GM19239 (cell line): ENCODE measurements around the gene GTF3C1.
"Not testable (repeated sequence)": the region's sequence is repeated elsewhere in the genome, so short reads cannot be mapped to it uniquely, and the experiment has no call there.

Source experiments
- DNase-seq: peaks from one replicate; pipeline ENCODE4 v3.0.0; 2011; ENCODE audit warnings: low spot score; ENCODE audit not compliant: insufficient read length
- FAIRE-seq: peaks from 2 replicates; lab custom pipeline; 2011; peaks lifted over from hg19 to GRCh38; lab: Jason Lieb, UNC

GTF3C1 gene

DNA sequence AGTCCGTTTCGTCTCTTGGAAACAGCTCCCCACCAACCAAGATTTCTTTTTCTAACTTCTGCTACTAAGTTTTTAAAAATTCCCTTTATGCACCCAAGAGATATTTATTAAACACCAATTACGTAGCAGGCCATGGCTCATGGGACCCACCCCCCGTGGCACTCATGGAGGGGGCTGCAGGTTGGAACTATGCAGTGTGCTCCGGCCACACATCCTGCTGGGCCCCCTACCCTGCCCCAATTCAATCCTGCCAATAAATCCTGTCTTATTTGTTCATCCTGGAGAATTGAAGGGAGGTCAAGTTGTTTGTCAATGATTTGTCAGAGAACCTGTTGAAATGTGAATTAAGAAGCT lies 99.5 kb downstream of the GTF3C1 start:
- peak; percentile 77 for FAIRE-seq
- DNase-seq = no peak

DNA sequence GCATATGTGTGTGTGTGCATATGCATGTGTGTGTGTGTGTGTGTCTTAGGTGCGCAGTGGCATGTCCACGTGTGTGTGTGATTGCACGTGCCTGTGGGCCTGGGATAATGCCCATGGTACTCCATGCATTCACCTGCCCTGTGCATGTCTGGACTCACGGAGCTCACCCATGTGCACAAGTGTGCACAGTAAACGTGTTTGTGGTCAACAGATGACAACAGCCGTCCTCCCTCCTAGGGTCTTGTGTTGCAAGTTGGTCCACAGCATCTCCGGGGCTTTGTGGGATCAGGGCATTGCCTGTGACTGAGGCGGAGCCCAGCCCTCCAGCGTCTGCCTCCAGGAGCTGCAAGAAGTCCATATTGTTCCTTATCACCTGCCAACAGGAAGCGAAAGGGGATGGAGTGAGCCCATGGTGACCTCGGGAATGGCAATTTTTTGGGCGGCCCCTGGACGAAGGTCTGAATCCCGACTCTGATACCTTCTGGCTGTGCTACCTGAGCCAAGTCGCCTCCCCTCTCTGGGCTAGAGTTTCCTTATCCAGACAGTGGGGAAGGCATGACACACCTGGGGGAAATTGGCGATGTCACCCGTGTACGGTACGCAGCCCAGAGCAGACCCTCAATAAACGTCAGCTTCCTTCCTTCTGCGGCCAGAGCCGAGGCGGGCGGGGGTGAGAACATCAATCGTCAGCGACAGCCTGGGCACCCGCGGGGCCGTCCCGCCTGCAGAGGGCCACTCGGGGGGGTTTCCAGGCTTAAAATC lies 100.1 kb downstream of the GTF3C1 start:
- peak; percentile 48 for DNase-seq
- peak; percentile 79 for FAIRE-seq

DNA sequence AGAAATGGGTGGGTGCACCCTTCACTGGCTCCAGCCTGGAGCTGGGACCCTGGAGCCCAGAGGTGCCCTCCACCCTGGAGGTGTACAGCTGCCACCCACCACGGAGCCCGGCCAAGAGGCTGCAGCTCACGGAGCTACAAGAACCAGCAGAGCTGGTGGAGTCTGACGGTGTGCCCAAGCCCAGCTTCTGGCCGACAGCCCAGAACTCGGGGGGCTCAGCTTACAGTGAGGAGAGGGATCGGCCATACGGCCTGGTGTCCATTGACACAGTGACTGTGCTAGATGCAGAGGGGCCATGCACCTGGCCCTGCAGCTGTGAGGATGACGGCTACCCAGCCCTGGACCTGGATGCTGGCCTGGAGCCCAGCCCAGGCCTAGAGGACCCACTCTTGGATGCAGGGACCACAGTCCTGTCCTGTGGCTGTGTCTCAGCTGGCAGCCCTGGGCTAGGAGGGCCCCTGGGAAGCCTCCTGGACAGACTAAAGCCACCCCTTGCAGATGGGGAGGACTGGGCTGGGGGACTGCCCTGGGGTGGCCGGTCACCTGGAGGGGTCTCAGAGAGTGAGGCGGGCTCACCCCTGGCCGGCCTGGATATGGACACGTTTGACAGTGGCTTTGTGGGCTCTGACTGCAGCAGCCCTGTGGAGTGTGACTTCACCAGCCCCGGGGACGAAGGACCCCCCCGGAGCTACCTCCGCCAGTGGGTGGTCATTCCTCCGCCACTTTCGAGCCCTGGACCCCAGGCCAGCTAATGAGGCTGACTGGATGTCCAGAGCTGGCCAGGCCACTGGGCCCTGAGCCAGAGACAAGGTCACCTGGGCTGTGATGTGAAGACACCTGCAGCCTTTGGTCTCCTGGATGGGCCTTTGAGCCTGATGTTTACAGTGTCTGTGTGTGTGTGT lies 100.9 kb downstream of the GTF3C1 start:
- no peak for FAIRE-seq
- DNase-seq = no peak

DNA sequence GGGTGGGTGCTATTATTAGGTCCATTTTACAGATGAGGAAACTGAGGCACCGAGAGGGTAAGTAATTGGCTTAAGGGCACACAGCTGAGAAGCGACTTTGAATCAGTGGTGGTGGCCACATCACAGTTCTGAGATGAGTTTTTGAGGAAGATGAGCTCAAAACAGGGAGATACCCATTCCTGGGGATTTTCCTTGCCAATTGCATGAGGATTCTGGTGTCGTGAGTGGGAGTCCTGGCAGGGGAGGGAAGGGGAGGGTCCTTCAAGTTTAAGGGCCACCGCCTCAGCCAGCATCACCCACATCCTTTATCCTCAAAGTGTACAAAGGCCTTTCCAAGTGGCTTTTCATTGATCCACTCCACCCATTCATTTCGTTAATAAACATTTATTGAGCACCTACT lies 102.4 kb downstream of the GTF3C1 start:
- DNase-seq = no peak
- FAIRE-seq = no peak

DNA sequence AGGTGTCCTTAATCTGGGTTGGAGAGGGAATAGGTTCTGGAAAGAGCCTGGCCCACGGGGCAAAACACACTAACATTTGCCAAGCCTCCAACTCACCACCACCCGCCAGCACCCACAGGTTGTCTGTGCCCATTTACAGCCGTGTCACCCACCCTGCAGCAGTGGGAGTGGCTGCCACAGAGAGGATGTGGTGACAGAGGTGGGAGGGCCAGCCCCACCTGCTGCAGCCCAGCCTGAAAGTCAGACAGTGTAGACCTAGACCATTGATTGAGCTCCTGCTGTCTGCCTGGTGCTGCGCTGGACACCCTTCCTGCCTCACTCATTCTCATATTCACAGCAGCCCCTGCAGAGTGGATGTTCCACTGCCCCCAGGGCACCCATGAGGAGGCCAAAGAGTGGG lies 103.0 kb downstream of the GTF3C1 start:
- DNase-seq (no peak), FAIRE-seq (peak; percentile 44)

DNA sequence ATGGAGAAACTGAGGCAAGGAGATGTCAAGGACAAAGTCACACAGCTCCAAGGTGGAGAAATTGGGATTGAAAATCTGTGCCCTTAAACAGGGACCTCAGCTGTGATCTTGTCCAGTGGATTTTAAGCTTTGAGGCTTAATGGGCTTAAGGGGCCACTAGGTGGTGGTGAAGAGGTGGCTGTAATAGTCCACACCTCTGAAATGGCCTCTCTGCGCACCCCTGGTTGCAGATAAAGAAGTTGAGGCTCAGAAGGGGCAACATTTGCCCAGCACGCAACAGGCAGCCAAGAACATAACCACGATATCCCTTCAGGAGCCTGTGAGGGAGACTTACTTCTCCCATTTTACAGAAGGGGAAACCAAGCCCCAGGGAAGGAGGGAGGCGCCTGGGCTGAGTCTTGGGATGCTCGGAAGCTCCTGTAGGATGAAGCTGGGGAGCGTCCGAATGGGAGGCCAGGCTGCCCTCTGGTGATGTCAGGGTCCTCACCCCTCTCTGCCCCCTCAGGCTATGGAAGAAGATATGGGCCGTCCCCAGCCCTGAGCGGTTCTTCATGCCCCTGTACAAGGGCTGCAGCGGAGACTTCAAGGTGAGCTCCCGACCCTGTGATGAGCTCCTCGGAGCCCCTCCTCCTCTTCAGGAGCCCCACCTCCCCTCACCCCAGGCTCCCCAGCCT lies 104.1 kb downstream of the GTF3C1 start:
- DNase-seq (no peak), FAIRE-seq (no peak)

DNA sequence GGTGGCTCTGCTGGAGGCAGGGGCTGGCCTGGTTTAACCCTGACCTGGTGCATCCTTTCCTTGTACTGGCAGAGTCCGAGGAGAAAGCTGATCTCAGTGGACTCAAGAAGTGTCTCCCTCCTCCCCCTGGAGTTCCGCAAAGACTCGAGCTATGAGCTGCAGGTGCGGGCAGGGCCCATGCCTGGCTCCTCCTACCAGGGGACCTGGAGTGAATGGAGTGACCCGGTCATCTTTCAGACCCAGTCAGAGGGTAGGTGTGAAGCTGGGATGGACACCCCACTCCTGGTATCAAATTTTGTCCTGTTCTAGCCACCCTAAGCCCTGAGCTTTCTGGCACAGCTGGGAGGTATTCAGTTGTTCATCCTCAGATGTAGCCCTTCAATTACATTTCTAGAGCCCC lies 105.2 kb downstream of the GTF3C1 start:
- FAIRE-seq (no peak), DNase-seq (no peak)

DNA sequence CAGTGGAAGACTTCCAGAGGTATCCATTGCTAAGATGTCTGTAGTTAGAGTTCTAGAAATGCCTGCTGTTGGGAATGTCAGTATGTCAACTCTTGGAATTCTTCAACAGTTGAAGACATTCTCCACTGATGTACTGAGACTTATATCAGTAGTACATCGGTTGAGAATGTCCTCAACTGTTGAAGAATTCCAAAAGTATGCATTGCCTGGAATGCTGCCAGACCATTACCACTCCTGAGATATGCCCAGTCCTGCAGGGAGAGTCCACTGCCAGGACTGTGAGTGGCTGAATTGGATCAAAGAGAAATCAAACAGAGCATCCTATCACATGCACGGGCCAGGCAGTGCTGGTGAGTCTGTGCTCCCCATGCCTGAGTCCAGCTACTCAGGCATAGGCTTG lies 105.7 kb downstream of the GTF3C1 start:
- DNase-seq (no peak), FAIRE-seq (no peak)

DNA sequence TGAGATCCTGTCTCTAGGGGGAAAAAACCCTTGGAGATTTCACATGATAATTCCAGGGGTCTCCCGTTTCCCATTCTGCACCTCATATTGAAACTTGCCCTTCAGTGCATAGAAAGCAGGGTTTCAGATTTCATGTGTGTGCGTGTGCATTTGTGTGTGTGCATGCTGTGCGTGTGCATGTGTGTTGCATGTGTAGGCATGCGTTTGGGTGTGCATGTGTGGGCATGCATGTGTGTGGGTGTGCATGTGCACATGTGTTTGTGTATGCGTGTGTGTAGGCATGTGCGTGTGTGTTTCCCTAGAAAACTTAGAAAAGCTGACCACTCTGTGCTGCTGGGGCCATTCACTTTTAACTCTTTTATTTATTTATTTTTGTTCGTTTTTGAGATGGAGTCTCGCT lies 107.7 kb downstream of the GTF3C1 start:
- no peak for FAIRE-seq

DNA sequence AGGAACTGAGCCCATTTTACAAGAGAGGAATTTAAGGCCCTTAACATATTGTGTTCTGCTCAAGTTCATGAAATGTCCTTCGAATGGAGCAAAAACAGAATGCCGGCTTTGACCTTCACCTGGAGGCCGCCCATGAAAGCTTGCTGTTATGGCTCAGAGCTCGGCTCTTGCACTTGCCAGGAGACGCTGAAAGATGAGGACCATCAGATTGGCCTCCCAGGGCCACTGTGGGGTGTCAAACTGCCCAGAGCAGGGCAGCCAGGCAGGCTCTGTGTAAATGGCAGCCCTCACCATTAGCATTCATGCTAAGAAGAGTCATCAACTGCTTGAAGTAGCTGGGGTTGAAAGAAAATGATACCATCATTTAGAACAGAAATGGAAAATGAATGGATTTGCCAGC lies 108.4 kb downstream of the GTF3C1 start:
- DNase-seq = no peak
- FAIRE-seq = no peak

More for the DNA sequence above, 107.7 kb downstream of the GTF3C1 start:
- DNase-seq = no peak

DNA sequence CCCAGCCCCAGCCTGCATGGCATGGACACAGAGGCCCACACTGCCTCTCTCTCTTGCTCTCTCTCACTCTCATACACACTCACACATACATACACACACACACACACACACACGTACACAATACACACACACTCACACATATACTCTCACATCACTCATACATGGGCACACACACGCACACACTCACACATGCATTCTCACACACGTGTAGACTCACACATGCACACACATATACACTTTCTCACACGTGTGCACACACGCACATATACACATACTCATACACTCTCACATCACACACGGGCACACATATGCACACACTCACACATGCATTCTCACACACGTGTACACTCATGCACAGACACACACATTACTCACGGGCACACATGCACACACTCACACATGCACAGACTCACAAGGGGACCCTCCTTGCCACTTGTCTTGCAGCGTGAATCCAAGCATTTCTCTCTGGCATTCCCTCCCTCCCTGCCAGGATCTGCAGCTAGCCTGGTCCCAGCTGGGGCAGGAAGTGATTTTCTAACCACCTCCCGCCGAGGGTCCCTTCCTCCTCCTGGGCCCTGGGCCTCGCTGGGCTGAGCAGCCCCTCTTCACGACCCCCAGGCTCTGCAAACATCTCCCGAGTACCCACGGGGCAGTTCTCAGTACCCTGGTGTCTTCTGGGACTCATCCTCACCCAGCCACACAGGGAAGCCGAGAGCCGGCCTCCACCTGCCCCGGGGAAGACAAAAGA lies 110.3 kb downstream of the GTF3C1 start:
- DNase-seq = no peak

DNA sequence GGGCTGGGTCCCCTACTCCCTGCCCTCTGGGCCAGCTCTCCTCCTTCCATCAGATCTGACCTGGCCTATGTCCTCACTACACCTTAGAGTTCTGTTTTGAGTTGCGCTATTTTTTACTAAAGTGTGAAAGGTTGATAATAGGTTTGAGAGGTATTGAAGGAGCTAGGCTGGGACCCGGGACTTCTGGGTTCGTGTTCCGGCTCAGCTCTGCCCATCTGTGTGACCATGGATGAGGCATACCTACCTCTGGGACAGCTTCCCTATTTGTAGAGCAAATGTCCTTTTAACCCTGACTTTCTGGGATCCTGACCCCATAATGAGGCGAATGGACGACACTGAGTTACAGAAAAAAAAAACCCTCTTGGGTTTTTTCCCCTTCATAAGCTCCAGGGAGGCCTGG lies 111.8 kb downstream of the GTF3C1 start:
- no peak for FAIRE-seq
- DNase-seq = no peak

More for the DNA sequence above, 110.3 kb downstream of the GTF3C1 start:
- no peak for FAIRE-seq

DNA sequence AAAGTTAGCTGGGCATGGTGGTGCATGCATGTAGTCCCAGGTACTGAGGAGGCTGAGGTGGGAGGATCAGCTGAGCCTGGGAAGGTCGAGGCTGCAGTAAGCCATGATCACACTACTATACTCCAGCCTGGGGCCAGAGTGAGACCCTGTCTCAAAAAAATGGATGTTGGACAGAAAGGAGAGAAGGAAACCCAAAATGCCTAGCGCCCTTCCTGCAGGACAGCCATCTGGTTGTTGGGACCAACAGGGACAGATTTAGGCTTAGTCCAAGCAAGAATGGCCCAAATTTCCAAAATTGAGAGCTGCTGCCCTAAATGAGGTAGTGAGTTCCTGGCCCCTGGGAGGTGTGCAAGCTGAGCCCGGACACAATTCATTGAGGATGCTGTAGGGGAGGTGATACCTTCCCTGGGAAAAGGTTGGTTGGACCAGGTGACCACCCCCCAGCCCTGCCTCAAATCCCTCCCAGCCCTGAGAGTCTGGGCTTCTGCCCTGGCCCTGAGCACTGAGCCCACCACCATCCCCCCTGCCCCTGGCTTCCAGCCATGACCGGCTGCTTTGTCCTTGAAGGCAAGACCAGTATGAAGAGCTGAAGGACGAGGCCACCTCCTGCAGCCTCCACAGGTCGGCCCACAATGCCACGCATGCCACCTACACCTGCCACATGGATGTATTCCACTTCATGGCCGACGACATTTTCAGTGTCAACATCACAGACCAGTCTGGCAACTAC lies 112.6 kb downstream of the GTF3C1 start:
- no peak for FAIRE-seq
- no peak for DNase-seq

DNA sequence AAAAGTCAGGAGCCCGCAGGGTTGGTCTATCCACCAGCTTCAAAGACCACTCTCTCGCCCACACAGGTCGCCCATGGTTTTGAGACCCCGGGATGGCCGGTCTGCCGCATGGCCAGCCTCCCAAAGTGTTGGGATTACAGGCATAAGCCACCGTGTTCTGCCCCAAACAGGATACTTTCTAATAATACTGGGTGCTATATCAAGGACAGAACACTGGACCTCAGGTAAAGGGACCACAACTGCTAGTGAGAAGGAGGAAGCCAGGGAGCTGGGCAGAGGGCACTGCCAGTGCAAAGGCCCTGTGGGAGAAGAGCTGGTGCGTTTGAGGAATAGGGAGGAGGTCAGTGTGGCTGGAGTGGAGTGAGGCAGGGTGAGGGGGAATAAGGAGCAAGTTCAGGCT lies 113.6 kb downstream of the GTF3C1 start:
- FAIRE-seq (no peak), DNase-seq (no peak)

DNA sequence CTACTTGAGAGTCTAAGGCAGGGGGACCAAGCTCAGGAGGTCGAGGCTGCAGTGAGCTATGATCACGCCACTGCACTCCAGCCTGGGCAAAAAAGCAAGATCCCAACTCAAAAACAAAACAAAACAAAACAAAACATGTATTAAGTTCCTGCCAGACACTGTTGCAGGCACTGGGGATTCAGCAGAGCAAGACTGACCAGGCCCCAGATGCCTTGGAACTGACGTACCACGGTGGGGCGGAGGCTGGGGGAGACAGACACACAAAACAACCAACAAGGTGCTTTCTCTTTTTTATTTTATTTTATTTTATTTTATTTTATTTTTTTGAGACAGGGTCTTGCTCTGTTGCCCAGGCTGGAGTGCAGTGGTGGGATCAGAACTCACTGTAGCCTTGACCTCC lies 114.6 kb downstream of the GTF3C1 start:
- not testable (repeated sequence) for DNase-seq, FAIRE-seq

DNA sequence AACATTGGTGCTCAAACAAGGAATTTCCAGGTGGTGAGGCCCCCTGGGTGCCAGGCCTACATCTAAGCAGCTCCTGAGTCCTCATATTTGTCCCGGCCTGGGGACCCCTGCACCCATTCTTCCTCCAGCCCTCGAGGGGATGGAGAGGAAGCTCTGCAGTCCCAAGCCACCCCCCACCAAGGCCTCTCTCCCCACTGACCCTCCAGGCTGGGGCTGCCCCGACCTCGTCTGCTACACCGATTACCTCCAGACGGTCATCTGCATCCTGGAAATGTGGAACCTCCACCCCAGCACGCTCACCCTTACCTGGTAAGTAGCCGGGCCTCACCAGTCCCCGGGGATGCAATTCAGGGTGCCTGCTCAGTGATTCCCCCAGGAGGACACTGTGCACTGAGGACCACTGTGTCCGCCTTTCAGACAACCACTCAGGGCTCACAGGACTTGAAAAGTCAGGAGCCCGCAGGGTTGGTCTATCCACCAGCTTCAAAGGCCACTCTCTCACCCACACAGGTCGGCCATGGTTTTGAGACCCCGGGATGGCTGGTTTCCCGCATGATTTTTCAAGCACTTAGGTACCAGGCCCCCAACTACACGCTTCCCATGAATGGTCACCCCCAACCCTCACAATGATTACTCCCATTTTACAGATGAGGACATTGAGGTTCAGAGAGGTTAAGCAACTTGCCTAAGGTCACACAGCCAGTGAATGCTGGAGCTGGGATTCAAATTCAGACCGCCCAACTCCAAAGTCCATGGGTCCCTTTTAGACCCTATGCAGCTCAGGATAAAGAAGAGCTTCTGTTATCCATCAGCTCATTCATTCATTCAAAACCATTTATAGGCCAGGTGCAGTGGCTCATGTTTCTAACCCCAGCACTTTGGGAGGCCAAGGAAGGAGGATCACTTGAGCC lies 115.3 kb downstream of the GTF3C1 start:
- no peak for FAIRE-seq
- no peak for DNase-seq

DNA sequence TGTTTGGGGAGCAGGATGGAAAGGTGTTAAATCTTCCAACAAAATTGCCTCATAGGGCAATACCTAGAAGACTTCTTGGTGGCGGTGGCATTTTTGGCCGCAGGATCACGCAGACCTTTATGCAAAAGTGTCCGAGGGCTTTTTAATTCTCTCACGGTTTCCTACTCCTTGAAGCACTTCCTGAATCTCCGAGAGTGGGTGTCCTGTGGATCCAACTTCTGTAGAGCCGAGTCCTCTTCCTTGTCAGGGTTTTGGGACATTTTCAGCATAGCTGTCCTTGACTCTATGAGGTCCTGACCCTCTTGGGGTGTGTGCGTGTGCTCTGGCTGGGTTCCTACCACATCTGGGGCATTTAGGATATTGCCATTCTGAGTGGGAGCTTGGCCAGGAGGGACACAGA lies 116.1 kb downstream of the GTF3C1 start:
- FAIRE-seq = no peak
- no peak for DNase-seq

DNA sequence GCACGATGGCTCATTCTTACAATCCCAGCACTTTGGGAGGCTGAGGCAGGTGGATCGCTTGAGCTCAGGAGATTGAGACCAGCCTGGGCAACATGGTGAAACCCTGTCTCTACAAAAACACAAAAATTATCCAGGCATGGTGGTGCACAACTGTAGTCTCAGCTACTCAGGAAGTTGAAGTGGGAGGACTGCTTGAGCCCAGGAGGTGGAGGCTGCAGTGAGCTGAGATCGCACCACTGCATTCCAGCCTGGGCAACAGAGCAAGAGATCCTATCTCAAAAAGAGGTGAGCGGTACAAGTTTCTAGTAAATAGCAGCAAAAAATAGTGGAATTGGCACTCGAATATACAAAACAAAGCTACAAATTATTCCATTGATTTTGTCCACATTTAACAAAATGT lies 116.5 kb downstream of the GTF3C1 start:
- DNase-seq, FAIRE-seq: not testable (repeated sequence)

DNA sequence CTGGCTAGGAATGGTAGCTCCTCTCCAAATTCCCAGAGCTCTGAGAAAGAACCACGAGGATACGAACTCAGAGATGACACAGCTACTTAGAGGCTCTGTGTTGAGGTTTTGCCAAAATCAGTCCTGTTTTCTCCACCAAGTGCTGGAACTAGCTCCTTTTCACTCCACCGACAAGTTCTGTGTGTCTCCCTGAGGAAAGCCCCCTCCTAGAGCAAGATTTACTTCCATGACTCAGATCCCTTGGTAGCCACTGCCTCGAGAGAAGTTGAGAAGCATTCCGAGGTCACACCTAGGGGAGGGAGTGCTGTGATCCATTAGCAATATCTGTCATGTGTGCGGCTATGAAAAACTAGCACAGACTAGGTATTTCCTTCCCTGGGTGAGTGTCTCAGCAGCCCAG lies 117.2 kb downstream of the GTF3C1 start:
- DNase-seq (no peak), FAIRE-seq (no peak)
